IMR-90 (cell line): ENCODE results near the gene SLIT1.

Experiments
- BHLHE40 ChIP-seq: fragments of 150-350 bp; IDR thresholded peaks from 2 replicates; pipeline ENCODE4 v1.6.1; 2016; ENCODE audit warnings: mild to moderate bottlenecking, low read depth, low read length
- CTCF ChIP-seq: conservative IDR thresholded peaks from 2 replicates; pipeline ENCODE4 v1.5.1; 2012; ENCODE audit warnings: mild to moderate bottlenecking, low read depth, low read length, improper control_type of control experiment
- ELK1 ChIP-seq: fragments of 150-350 bp; IDR thresholded peaks from 2 replicates; pipeline ENCODE4 v1.6.1; 2016; ENCODE audit warnings: low read depth, mild to moderate bottlenecking, low read length, moderate library complexity, borderline replicate concordance
- FOS ChIP-seq: fragments of 150-350 bp; IDR thresholded peaks from 2 replicates; pipeline ENCODE4 v1.6.1; 2016; ENCODE audit warnings: low read depth, low read length
- MXI1 ChIP-seq: IDR thresholded peaks from 2 replicates; pipeline ENCODE4 v1.6.1; 2012; ENCODE audit warnings: low read depth, mild to moderate bottlenecking, low read length, moderate library complexity, borderline replicate concordance
- POLR2A ChIP-seq: IDR thresholded peaks from 2 replicates; pipeline ENCODE4 v1.6.1; 2012; ENCODE audit warnings: mild to moderate bottlenecking, low read depth, low read length
- RFX5 ChIP-seq: IDR thresholded peaks from 2 replicates; pipeline ENCODE4 v1.8.0; 2012; ENCODE audit warnings: low read depth, mild to moderate bottlenecking, low read length, moderate library complexity
- SMC3 ChIP-seq: fragments of 150-350 bp; IDR thresholded peaks from 2 replicates; pipeline ENCODE4 v1.6.1; 2016; ENCODE audit warnings: low read depth, mild to moderate bottlenecking, antibody characterized with exemption, low read length, moderate library complexity
- USF2 ChIP-seq: fragments of 150-350 bp; IDR thresholded peaks from 2 replicates; pipeline ENCODE4 v1.6.1; 2017; ENCODE audit warnings: mild to moderate bottlenecking, antibody characterized with exemption, low read length, low read depth

- no peak for TF ChIP-seq POLR2A
- TF ChIP-seq CTCF: no peak
- no peak for TF ChIP-seq MXI1
- TF ChIP-seq RFX5: no peak
- TF ChIP-seq USF2: no peak
- TF ChIP-seq BHLHE40: no peak
- TF ChIP-seq ELK1: no peak
- TF ChIP-seq FOS: no peak
- TF ChIP-seq SMC3: no peak
These were observed 185.1 kb downstream of the SLIT1 start for GRCh38 chr10:97000487-97001182.
